Measurements from ENCODE around the gene ZNF554. TPM values are rescaled to one million over a fixed set of nuclear protein-coding genes. Genes with fewer than 3 reads are reported as not detected.

The ZNF554 gene
- polyA plus RNA-seq, 2 of the 4 experiments (the other 2 are of a cell fraction): 0.54 to 0.65 TPM

DNA sequence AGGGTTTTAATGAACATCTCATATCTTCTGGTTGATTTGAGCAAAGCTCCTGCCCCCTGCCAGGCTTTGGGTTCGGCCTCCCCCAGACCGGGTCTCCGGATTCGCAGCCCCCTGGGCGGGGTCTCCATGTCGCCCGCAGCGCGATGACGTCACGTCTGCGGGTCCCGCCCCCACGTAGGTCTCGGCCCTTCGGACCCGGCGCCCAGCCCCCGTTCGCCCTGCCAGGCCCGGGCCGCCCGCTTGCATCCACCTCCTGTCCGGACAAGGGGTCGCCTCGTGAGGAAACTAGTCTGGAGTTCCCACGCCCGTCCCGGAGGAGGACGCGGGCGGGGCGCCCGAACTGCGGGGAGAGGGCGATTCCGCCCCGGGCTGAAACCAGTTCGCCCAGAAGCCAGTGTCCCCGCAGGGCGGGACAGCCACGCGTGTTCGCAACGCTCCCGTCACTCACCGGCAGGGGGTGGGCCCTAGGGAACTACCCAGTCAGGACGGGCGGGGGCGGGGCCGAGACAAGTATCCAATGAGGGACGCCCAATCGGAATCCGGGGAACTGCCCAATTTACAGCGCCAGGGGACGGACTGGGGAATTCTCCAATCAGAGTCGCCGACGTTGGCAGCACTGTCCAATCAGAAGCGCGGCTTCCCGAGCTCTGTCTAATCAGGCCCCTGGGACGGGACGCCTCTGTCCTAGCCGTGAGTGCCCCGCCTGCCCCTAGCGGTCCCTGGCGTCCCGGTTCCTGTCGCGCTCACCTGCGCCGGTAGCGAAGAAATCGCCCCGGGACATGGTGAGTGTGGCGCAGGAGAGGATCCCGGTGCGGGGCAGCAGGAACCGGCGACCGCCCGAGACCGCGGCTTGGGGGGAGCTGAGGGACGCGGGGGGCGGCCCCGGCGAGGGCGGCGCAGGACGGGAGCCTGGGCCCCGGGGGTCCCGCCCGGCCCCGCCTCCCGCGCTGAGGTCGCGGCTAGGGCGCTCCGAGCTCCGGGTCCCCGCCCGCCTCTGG is 21.4 kb downstream of the ZNF554 start, which contains the start of gene ZNF555:
Gene ZNF555 (plus strand): TSS at position 682 of the 998 bp plus-strand sequence. CDS start 98 bp downstream, at position 780.
- ATAC-seq: peak; percentile 99 to 100
- peak; percentile 96 to 98 for DNase-seq (ENCODE audit: low read depth in 1 of 2, low spot score in 1 of 2)
- no peaks in the 10 kb centered on the region for H3K4me1 ChIP-seq
- ChIA-PET CTCF (interaction anchor here (0.9 to 1.8 kb wide), 5 partner anchors 10 to 109 kb away, joined by 3 to 5 read pairs (median 3); partner anchors contain the start of gene ZNF57), POLR2A (interaction anchor here (0.5 kb wide), 1 partner anchor 365 kb away, joined by 3 read pairs; the partner anchor contains the start of gene GADD45B)
- peaks cover 48% of the 10 kb centered on the region for H3K9me3 ChIP-seq
- peak within 1 kb of the TSS; percentile 88 for H3K4me3 ChIP-seq
- peak within 1 kb of the TSS; percentile 87 to 96 for H3K27ac ChIP-seq
- WGBS (ENCODE audit: missing lambda C conversion rate): 0% methylated on average over 5 of the region's 106 CpGs
- no peak for FAIRE-seq
- H3K4me2 ChIP-seq: peak within 1 kb of the TSS; percentile 93
- TF ChIP-seq GATA3 (IDR thresholded peaks at IDR 0.05; ENCODE audit: borderline replicate concordance): no peak
- no peak for TF ChIP-seq HEYL (CRISPR knock-in tag; IDR thresholded peaks at IDR 0.05)
- TF ChIP-seq, protein P1, sequence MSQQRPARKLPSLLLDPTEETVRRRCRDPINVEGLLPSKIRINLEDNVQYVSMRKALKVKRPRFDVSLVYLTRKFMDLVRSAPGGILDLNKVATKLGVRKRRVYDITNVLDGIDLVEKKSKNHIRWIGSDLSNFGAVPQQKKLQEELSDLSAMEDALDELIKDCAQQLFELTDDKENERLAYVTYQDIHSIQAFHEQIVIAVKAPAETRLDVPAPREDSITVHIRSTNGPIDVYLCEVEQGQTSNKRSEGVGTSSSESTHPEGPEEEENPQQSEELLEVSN (IDR thresholded peaks at IDR 0.05; ENCODE audit: borderline replicate concordance, low read depth): 0 out of 2 replicates have a peak, but pooled peaks have one; percentile 43
- TF ChIP-seq, protein P2, sequence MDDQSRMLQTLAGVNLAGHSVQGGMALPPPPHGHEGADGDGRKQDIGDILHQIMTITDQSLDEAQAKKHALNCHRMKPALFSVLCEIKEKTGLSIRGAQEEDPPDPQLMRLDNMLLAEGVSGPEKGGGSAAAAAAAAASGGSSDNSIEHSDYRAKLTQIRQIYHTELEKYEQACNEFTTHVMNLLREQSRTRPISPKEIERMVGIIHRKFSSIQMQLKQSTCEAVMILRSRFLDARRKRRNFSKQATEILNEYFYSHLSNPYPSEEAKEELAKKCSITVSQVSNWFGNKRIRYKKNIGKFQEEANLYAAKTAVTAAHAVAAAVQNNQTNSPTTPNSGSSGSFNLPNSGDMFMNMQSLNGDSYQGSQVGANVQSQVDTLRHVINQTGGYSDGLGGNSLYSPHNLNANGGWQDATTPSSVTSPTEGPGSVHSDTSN (IDR thresholded peaks at IDR 0.05): peak; percentile 93
- peak; percentile 49; the same call in 1 of the 2 replicates for TF ChIP-seq PHF8 (IDR thresholded peaks at IDR 0.05; ENCODE audit: borderline replicate concordance, low read depth)
- TF ChIP-seq, protein P3, sequence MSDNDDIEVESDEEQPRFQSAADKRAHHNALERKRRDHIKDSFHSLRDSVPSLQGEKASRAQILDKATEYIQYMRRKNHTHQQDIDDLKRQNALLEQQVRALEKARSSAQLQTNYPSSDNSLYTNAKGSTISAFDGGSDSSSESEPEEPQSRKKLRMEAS (IDR thresholded peaks at IDR 0.05): peak; percentile 66
- peak in 1 of 2 experiments; percentile 47; a peak in 2 of 5 replicates for TF ChIP-seq JUN (IDR thresholded peaks at IDR 0.05)
- TF ChIP-seq HOXA7 (CRISPR knock-in tag; IDR thresholded peaks at IDR 0.05): no peak
- TF ChIP-seq NPAS2 (CRISPR knock-in tag; IDR thresholded peaks at IDR 0.05; ENCODE audit: borderline replicate concordance): no peak
- TF ChIP-seq CHD4 (IDR thresholded peaks at IDR 0.05; ENCODE audit: borderline replicate concordance): peak; percentile 39; the same call in 1 of the 2 replicates
- no peak for TF ChIP-seq KDM5A (IDR thresholded peaks at IDR 0.05)
- peak; percentile 25 for TF ChIP-seq POLR2A (IDR thresholded peaks at IDR 0.05; ENCODE audit: low read length)
- no peak for TF ChIP-seq FOSL2 (IDR thresholded peaks at IDR 0.05)
- TF ChIP-seq FOSL2 (CRISPR knock-in tag; IDR thresholded peaks at IDR 0.05): peak; percentile 36; the same call in 1 of the 2 replicates

DNA sequence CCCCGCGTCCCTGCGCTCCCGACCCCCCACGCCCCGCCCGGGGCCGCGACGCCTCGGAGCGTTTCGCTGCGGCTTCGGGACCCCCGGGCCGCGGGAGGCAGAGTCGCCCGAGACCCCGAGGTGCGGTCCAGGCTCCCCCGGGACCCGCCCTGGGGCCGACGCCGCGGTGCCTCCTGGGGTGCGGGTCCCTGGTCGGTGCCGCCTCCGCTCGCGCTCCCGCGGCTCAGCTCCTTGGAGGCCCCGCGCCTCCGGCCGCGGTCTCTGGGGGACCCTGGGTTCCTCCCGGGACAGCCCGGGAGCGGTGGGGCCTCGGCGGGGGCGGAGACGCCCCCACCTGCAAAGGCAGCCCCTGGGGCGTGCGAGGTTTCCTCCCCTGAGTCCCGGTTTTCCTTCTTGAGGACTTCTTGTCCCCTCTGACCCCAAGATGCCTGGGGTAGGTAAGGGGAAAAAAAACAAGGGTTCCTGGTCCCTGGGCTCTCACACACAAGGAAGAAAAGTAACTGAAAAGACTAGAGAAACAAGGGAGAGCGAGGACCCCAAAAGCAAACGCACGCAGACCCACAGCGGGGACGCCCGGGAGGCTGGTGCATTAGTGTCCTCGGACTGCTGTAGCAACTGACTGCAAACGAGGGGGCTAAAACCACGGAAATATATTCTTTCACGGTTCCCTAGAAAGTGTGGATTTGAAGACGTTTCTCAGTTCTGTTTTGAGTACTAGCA is 22.3 kb downstream of the ZNF554 start:
- TF ChIP-seq MAZ (IDR thresholded peaks at IDR 0.05; ENCODE audit: borderline replicate concordance, low read depth, low read length): no peak
- TF ChIP-seq, protein P1 (IDR thresholded peaks at IDR 0.05; ENCODE audit: borderline replicate concordance, low read depth): no peak
- TF ChIP-seq SMC3 (IDR thresholded peaks at IDR 0.05): no peak
- TF ChIP-seq, protein P2 (IDR thresholded peaks at IDR 0.05): no peak
- no peak for TF ChIP-seq NPAS2 (CRISPR knock-in tag; IDR thresholded peaks at IDR 0.05; ENCODE audit: borderline replicate concordance)
- TF ChIP-seq RCOR1 (IDR thresholded peaks at IDR 0.05; ENCODE audit: low read depth, low read length): no peak
- TF ChIP-seq, protein P4, sequence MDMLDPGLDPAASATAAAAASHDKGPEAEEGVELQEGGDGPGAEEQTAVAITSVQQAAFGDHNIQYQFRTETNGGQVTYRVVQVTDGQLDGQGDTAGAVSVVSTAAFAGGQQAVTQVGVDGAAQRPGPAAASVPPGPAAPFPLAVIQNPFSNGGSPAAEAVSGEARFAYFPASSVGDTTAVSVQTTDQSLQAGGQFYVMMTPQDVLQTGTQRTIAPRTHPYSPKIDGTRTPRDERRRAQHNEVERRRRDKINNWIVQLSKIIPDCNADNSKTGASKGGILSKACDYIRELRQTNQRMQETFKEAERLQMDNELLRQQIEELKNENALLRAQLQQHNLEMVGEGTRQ (IDR thresholded peaks at IDR 0.05): no peak
- TF ChIP-seq, protein P5, sequence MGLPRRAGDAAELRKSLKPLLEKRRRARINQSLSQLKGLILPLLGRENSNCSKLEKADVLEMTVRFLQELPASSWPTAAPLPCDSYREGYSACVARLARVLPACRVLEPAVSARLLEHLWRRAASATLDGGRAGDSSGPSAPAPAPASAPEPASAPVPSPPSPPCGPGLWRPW (IDR thresholded peaks at IDR 0.05): no peak
- no peak for TF ChIP-seq FOSL2 (IDR thresholded peaks at IDR 0.05)
- TF ChIP-seq FOSL2 (CRISPR knock-in tag; IDR thresholded peaks at IDR 0.05): no peak
- TF ChIP-seq KDM5A (IDR thresholded peaks at IDR 0.05): no peak
- TF ChIP-seq, protein P6, sequence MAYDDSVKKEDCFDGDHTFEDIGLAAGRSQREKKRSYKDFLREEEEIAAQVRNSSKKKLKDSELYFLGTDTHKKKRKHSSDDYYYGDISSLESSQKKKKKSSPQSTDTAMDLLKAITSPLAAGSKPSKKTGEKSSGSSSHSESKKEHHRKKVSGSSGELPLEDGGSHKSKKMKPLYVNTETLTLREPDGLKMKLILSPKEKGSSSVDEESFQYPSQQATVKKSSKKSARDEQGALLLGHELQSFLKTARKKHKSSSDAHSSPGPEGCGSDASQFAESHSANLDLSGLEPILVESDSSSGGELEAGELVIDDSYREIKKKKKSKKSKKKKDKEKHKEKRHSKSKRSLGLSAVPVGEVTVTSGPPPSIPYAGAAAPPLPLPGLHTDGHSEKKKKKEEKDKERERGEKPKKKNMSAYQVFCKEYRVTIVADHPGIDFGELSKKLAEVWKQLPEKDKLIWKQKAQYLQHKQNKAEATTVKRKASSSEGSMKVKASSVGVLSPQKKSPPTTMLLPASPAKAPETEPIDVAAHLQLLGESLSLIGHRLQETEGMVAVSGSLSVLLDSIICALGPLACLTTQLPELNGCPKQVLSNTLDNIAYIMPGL (CRISPR knock-in tag; IDR thresholded peaks at IDR 0.05; ENCODE audit: borderline replicate concordance): no peak
- no peak for TF ChIP-seq ESRRA (IDR thresholded peaks at IDR 0.05; ENCODE audit: borderline replicate concordance, low read length)
- H3K4me2 ChIP-seq: peak overlapping the region; percentile 93
- 78% methylated on average over 11 of the region's 62 CpGs for WGBS (ENCODE audit: missing lambda C conversion rate)
- POLR2A ChIA-PET: no interaction called here
- peak overlapping the region; percentile 83 to 96 for H3K27ac ChIP-seq
- peak overlapping the region; percentile 88 for H3K4me3 ChIP-seq
- no peaks in the 10 kb centered on the region for H3K4me1 ChIP-seq
- no peak for DNase-seq (ENCODE audit: low read depth in 1 of 2, low spot score in 1 of 2)
- CTCF ChIA-PET: interaction anchor here (1.0 kb wide), 2 partner anchors 9 to 108 kb away, joined by 3 read pairs; no protein-coding TSS in a partner anchor
- no peak for FAIRE-seq
- peak in 1 of 2 experiments; percentile 30; a peak in 1 of 6 replicates for ATAC-seq
- H3K9me3 ChIP-seq: peaks cover 50% of the 10 kb centered on the region
